Measurements from ENCODE around the gene MORN1.
A peak's percentile ranks its signal among the peaks of the same experiment; 100 is the strongest.

MORN1 gene

GRCh38 chr1:2287649-2288048 is 103.7 kb downstream of the MORN1 start:
- no peak for DNase-seq

- no peak for DNase-seq
These were observed 104.4 kb downstream of the MORN1 start for GRCh38 chr1:2286923-2287322.

GRCh38 chr1:2284932-2285331 is 106.4 kb downstream of the MORN1 start:
- DNase-seq, result no peak

GRCh38 chr1:2283991-2284895 is 107.1 kb downstream of the MORN1 start:
- no peak for DNase-seq

DNA sequence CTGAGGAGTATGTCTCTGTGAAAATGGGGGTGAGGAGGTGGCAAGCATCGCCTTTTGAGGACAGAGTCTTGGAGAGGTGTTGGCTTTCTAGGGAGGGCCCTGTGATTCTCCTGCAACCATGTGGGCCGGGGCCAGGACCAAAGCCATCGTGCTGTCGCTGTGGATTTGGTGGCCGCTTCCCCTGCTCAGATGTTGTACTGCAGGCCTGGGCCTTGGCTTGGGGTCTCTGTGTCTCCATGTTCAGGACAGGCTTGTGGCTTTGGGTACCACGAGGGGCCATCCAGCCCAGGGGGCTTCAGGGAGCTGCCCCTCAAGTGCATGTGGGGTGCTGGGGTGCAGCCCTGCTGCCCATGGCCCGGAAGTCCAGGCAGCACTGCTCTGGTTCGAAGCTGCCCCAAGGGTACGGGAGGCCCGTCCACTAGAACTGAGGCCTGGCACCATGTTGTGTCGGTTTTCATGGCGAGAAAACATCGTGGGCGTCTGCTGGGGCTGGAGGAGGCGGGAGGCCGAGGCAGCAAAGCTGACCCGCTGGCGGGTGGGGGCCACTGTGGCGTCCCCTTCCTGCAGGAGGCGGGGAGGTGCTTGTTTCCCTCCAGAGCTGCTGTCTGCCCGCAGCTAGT is 107.9 kb downstream of the MORN1 start:
- no peak for DNase-seq

GRCh38 chr1:2282556-2283270 is 108.6 kb downstream of the MORN1 start:
- DNase-seq, result no peak

- no peak for DNase-seq
These were observed 111.5 kb downstream of the MORN1 start for GRCh38 chr1:2279817-2280216.

DNA sequence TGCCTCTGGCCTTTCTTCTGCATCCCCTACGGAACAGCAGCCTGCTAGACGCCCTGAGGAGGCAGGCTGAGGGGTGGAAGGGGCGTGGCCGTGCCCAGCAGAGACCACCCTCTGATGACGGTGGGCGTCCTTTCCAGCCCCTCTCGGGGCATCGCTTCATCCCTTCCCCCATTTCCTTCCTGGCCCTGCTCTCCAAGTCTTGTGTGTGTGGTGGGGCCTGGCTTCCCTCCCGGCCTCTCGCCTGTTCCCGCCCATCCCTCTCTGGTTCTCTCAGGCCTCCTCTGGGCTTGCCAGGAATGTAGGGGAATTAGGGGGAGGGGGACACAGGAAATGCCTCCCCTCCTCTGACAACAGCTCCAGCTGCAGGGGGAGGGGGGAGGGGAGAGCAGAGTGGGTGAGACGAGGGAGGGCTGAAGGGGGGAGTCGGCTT is 112.1 kb downstream of the MORN1 start:
- DNase-seq, result no peak

DNA sequence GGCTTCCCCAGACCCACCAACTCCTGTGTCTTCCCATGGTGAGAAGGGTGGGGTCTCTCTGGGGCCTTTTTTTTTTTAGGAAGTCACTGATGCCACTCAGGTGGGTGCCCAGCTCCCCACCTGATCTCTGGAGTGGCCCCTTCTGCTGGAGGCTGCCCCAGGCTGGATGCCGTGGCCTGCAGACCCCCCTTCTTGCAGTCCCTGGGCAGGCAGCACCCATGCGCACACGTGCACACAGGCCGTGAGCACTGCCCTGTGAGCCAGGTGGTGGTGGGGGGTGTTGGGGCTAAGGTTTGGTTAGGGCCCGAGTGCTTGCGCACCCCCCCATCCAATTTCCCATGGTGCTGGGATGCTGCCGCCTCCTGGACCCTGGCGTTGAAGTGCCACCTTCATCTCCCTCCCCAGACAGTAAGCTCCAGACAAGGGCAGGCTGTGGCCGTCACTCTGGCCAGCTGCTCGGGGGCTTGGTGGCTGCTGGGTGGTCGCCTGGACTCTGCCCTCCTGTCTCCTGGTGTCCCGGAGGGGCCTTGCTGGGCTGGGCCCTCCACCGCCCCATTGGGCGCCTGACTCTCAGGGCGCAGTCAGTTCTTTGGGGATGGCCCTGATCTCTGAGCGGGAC is 112.7 kb downstream of the MORN1 start:
- DNase-seq, result no peak

GRCh38 chr1:2277741-2278488 is 113.4 kb downstream of the MORN1 start:
- DNase-seq, result no peak

- peak; percentile 9 for DNase-seq
These were observed 114.4 kb downstream of the MORN1 start for GRCh38 chr1:2276803-2277580.

- no peak for DNase-seq
These were observed 115.4 kb downstream of the MORN1 start for GRCh38 chr1:2275796-2276536.

DNA sequence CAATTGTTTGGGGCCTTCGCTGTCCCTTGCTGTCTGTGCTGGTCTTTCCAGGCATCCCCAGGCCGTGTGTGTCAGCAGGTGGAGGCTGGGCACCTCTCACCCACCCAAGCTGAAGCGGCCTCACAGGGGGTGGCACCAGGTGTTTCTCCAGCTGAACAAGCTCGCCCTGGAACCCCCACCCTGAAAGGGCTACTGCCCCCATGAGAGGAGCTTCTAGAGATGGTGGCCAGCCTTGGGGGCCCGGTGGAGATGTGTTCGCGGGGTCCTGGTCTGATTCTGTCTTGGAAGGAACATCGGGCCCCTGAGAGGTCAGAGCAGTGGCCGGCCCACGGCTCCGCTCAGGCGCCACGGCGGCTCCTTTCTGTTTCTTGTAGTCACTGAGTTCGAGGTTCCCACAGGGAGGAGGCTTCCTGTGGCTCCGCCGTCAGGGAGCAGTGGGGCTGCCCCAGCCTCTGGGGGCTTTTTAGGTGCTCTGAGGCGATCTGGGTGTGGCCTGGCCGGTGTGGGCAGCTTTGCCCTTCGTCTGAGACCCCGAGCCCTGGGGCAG is 116.4 kb downstream of the MORN1 start:
- no peak for DNase-seq

DNA sequence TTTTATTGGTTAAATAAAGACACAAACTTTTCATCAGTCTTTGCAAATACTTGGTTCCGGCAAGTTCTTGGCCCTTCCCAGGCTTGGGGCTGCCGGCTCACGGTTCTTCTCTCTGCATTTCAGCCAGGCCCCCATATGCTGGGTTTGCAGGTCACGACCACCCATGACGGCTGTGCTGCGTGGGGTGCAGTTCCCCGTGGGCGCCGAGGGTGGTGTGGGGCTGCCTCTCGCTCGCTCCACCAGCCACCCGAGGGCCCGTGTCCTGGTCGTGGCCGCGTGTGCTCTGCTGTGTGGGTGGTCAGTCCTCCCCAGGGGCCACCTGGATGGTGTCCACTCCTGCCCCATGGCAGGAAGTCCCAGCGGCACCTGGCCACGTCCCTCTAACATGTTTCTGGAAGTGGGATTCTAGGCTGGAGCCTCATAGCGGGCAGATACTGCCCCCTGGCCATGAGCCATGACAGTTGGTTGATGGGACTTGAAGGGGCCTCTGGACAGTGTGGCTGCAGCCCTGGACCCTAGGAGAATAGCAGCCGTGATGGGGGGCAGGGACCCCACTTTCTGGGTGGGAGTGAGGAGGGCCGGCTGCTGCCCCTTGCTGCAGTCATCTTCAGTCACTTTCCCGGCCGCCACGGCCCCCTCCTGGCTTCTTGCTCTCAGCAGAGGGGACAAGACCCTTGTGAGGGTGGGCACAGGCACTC is 117.0 kb downstream of the MORN1 start:
- DNase-seq, result no peak

DNA sequence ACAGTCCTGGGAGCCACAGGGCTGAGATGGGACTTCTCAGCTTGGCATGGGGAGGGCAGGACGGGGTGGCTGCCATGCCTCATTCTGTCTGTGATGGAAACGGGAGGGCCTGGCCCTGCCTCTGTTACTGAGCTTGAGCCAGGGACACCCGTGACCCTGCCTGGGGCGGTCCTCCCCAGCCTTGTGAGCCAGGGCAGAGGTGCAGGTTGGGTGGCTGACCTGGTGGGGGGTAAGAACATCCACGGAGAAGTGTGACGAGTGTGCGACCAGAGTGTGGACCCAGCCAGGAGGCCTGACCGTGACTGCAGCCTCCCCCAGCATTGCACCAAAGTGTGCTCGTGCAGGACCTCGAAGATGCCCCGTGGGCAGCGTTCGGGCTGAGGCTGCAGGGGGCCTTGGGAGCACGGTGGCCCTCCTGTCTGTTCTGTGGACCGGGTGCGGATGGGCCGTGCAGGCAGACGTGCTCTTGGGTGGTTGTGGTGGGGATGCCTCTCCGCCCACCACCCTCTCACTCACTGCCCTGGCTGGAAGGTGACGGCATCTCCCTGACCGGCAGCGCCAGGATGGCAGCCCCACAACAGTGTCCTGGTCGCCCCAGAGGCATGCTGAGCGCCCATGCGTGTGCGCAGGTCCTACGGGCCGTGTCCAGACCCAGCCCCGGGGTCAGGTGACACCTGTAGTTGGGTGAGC is 117.8 kb downstream of the MORN1 start:
- no peak for DNase-seq

DNA sequence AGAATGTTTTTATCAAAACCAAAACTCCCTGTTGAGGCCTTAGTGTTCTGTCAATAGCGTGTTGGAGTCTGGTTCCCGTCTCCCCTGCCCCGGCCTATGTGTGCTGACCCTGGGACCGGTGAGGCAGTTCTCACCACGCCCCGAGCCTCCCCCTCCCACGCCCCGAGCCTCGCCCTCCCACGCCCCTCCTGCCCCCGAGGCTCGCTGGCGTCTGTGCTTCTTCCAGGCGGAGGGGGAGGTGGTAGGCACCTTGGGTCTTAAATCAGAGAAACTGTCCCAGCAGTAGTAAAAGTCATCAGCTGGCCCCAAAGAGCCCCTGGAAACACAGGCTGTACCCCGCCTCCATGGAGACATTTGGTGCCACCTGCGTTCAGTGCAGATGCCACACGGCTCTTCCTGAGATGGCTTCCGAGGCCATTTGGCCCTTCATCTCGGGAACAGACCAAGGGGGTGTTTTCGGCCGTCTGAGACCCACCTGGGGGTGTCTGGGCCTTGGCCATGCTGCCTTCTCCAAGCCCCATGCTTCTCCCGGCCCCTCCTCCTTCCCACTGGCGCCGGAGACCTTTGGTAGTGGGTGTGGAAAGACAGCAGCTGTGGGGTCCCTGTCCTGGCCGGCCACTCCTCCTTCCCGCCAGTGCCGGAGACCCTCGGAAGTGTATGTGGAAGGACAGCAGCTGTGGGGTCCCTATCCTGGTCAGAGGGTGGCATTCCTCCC is 118.5 kb downstream of the MORN1 start:
- no peak for DNase-seq

GRCh38 chr1:2271841-2272655 is 119.3 kb downstream of the MORN1 start:
- no peak for DNase-seq
